CD4-positive, alpha-beta T cell (primary cell): Measurements from ENCODE around the gene LIPA. TPM values are rescaled to one million over a fixed set of nuclear protein-coding genes. Genes with fewer than 3 reads are reported as not detected.

ENCODE experiments used
- ATAC-seq: fragments of 200-7000 bp; cut with Tn5 transposase; one replicate; pipeline ENCODE4 v1.10.0; 2022; ENCODE audit warnings: mild to moderate bottlenecking; ENCODE audit not compliant: poor library complexity
- CTCF ChIA-PET: fragments of 350-600 bp; sonication (Branson Sonifier 250); formaldehyde crosslinking; loops from one replicate; lab custom pipeline; 2021; ENCODE audit warnings: antibody characterized with exemption, inconsistent platforms; lab: Charles Lee
- POLR2A ChIA-PET: fragments of 350-600 bp; sonication (Branson Sonifier 250); formaldehyde crosslinking; loops from one replicate; lab custom pipeline; 2021; ENCODE audit warnings: antibody characterized with exemption, inconsistent platforms; lab: Charles Lee
- DNase-seq, 14 experiments: peaks; one replicate each; pipeline ENCODE4 v3.0.0-alpha.2; 2013 to 2020; ENCODE audit warnings: mixed read lengths in 2 of 14
- H3K27ac ChIP-seq, 2 donors: one replicate each; pipeline versions ENCODE4 v1.5.1 to v1.7.0; 2013; ENCODE audit warnings: low read length in 2 of 2, low read depth in 1 of 2, mild to moderate bottlenecking in 1 of 2
- H3K27me3 ChIP-seq, 2 experiments: 1 replicate in 1 of 2; 2 replicates in 1 of 2; pipeline versions ENCODE4 v1.6.1 to v1.7.0; 2013; ENCODE audit warnings: low read length in 2 of 2, control low read depth in 1 of 2, mild to moderate bottlenecking in 1 of 2, moderate library complexity in 1 of 2; ENCODE audit not compliant: insufficient read depth in 2 of 2, control insufficient read depth in 1 of 2
- H3K36me3 ChIP-seq: one replicate; pipeline ENCODE4 v1.6.1; 2013; ENCODE audit warnings: low read length, control low read depth; ENCODE audit not compliant: insufficient read depth
- H3K4me1 ChIP-seq: one replicate; pipeline ENCODE4 v1.6.1; 2013; ENCODE audit warnings: low read length, control low read depth; ENCODE audit not compliant: insufficient read depth
- H3K4me3 ChIP-seq: one replicate; pipeline ENCODE4 v1.5.1; 2013; ENCODE audit warnings: mild to moderate bottlenecking, low read length, moderate library complexity
- H3K9me3 ChIP-seq, 2 experiments: 1 replicate in 1 of 2; 2 replicates in 1 of 2; pipeline versions ENCODE4 v1.6.1 to v1.7.0; 2013; ENCODE audit warnings: low read length in 2 of 2, mild to moderate bottlenecking in 2 of 2, control low read depth in 1 of 2, moderate library complexity in 1 of 2; ENCODE audit not compliant: control insufficient read depth in 1 of 2, insufficient read depth in 1 of 2
- H3K27ac Mint-ChIP-seq: one replicate; pipeline ENCODE4 v1.8.0; 2020; ENCODE audit warnings: mixed read lengths
- H3K27me3 Mint-ChIP-seq: one replicate; pipeline ENCODE4 v1.8.0; 2021; ENCODE audit warnings: mixed read lengths
- H3K36me3 Mint-ChIP-seq: one replicate; pipeline ENCODE4 v1.8.0; 2021; ENCODE audit warnings: low read depth, mixed read lengths
- H3K4me1 Mint-ChIP-seq: one replicate; pipeline ENCODE4 v1.8.0; 2021; ENCODE audit warnings: low read depth, mixed read lengths
- H3K4me3 Mint-ChIP-seq: one replicate; pipeline ENCODE4 v1.8.0; 2020; ENCODE audit warnings: mild to moderate bottlenecking, mixed read lengths
- H3K9me3 Mint-ChIP-seq: one replicate; pipeline ENCODE4 v1.8.0; 2020; ENCODE audit warnings: mixed read lengths
- CTCF ChIP-seq: fragments of 200-600 bp; IDR thresholded peaks from one replicate; pipeline ENCODE4 v1.8.0; 2022; ENCODE audit warnings: antibody characterized with exemption, mild to moderate bottlenecking
- intact Hi-C, 2 experiments: fragments of 100-400 bp; cut with DNase I in 1 of 2; cut with micrococcal nuclease in 1 of 2; formaldehyde crosslinking; loops; one replicate each; pipeline versions ENCODE4 v1.15.1 to v1.9.0; 2023 to 2025; cut with DNase I, micrococcal nuclease
- total RNA-seq, 174 experiments: library from RNA in 2 of 174; stranded (reverse) in 2 of 174; gene quantifications; one replicate each; pipeline ENCODE4 v1.2.3 and lab custom pipeline; 2021 to 2026

Gene LIPA
- total RNA-seq, 2 experiments from 2014 or later, result 15.6 to 16.4 TPM

DNA sequence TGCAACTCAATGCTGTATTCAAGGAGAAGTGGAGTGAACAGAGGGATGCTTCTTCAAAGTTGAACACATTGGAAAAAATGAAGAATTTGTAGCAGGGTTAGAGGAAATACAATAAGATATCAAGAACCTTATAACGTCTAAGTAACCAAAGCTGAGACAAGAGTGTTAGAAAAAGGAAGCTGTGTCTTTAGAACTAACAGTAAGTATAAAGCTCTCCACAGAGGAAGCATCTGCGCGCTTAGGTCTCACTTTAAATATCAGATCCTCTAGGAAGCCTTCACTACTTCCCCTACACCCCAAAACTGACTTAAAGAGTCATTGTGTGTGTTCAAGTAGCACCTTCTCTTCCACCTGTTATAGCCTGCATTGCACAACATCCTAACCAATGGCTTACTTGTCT is 87.5 kb downstream of the LIPA start:
- Mint-ChIP-seq H3K4me1 (peaks cover 16% of the 10 kb centered on the region), H3K4me3 (peak overlapping the region; percentile 77), H3K9me3 (no peaks in the 10 kb centered on the region), H3K36me3 (no peaks in the 10 kb centered on the region), H3K27ac (peak overlapping the region; percentile 73), H3K27me3 (no peaks in the 10 kb centered on the region)
- peak overlapping the region; percentile 34 for H3K4me3 ChIP-seq
- DNase-seq (peak in 2 of 14 experiments; percentile 2 to 11), ATAC-seq (peak; percentile 25)
- no peaks in the 10 kb centered on the region for H3K36me3 ChIP-seq
- POLR2A ChIA-PET, result interaction anchor here (1.2 kb wide), 1 partner anchor 80 kb away, joined by 3 read pairs; no protein-coding TSS in a partner anchor
- no peaks in the 10 kb centered on the region for H3K27me3 ChIP-seq
- H3K27ac ChIP-seq, result peak overlapping the region; percentile 14 to 49
- TF ChIP-seq CTCF, result no peak
- CTCF ChIA-PET, result interaction anchor here (0.8 to 1.2 kb wide), 2 partner anchors 10 to 28 kb away, joined by 3 read pairs; no protein-coding TSS in a partner anchor
- peaks cover 8% of the 10 kb centered on the region for H3K4me1 ChIP-seq
- no peaks in the 10 kb centered on the region for H3K9me3 ChIP-seq
- intact Hi-C loops, result no loop called here

Other genes with a start within 250 kb of the LIPA start
- gene CH25H, start 44.5 kb downstream of the LIPA start, total RNA-seq, result under 1 TPM; 0.49 to 0.50 TPM
- 10 to 100 TPM; 36.9 to 38.9 TPM for gene IFIT2, start 50.3 kb upstream of the LIPA start, total RNA-seq
- 10 to 100 TPM; 11.5 to 12.8 TPM for gene IFIT3, start 76.2 kb upstream of the LIPA start, total RNA-seq
- gene IFIT1B, start 126.3 kb upstream of the LIPA start, total RNA-seq, result under 1 TPM; 0.11 to 0.14 TPM
- 1 to 10 TPM; 5.1 to 6.2 TPM for gene IFIT1, start 140.8 kb upstream of the LIPA start, total RNA-seq
- 10 to 100 TPM; 25.2 to 25.9 TPM for gene IFIT5, start 162.8 kb upstream of the LIPA start, total RNA-seq